Measurements from ENCODE around the gene OR6V1.

OR6V1 gene

GRCh38 chr7:143023047-143023446 is 29.1 kb upstream of the OR6V1 start:
- TF ChIP-seq CTCF (IDR thresholded peaks at IDR 0.05; ENCODE audit: low read depth, low read length): no peak
- no peak overlapping the region for H3K4me3 ChIP-seq (replicated peaks in 1 of 2; ENCODE audit: low read depth in 2 of 2, low read length in 2 of 2)
- DNase-seq (ENCODE audit: low read depth in 2 of 2): no peak

GRCh38 chr7:143025371-143025770 is 26.8 kb upstream of the OR6V1 start:
- TF ChIP-seq CTCF (IDR thresholded peaks at IDR 0.05; ENCODE audit: low read depth, low read length): no peak
- no peak overlapping the region for H3K4me3 ChIP-seq (replicated peaks in 1 of 2; ENCODE audit: low read depth in 2 of 2, low read length in 2 of 2)
- no peak for DNase-seq (ENCODE audit: low read depth in 2 of 2)

- DNase-seq (ENCODE audit: low read depth in 2 of 2): no peak
- no peak for TF ChIP-seq CTCF (IDR thresholded peaks at IDR 0.05; ENCODE audit: low read depth, low read length)
- H3K4me3 ChIP-seq (replicated peaks in 1 of 2; ENCODE audit: low read depth in 2 of 2, low read length in 2 of 2): no peak within 1 kb of the TSS
Measured at GRCh38 chr7:143027032-143027431, 25.1 kb upstream of the OR6V1 start, which contains the start of gene OR9A2. Gene OR9A2, minus strand, starts transcription at chr7:143027132. Its CDS starts 0 bp downstream, at chr7:143027132.

GRCh38 chr7:143027683-143028082 is 24.5 kb upstream of the OR6V1 start:
- DNase-seq (ENCODE audit: low read depth in 2 of 2): no peak
- H3K4me3 ChIP-seq (replicated peaks in 1 of 2; ENCODE audit: low read depth in 2 of 2, low read length in 2 of 2): no peak overlapping the region
- TF ChIP-seq CTCF (IDR thresholded peaks at IDR 0.05; ENCODE audit: low read depth, low read length): no peak

- H3K4me3 ChIP-seq (replicated peaks in 1 of 2; ENCODE audit: low read depth in 2 of 2, low read length in 2 of 2): no peak overlapping the region
- TF ChIP-seq CTCF (IDR thresholded peaks at IDR 0.05; ENCODE audit: low read depth, low read length): no peak
- DNase-seq (ENCODE audit: low read depth in 2 of 2): no peak
Measured at GRCh38 chr7:143038635-143039034, 13.5 kb upstream of the OR6V1 start.

GRCh38 chr7:143040209-143040715 is 11.9 kb upstream of the OR6V1 start:
- H3K4me3 ChIP-seq (replicated peaks in 1 of 2; ENCODE audit: low read depth in 2 of 2, low read length in 2 of 2): no peak overlapping the region
- no peak for DNase-seq (ENCODE audit: low read depth in 2 of 2)
- no peak for TF ChIP-seq CTCF (IDR thresholded peaks at IDR 0.05; ENCODE audit: low read depth, low read length)

- DNase-seq (ENCODE audit: low read depth in 2 of 2): no peak
- no peak for TF ChIP-seq CTCF (IDR thresholded peaks at IDR 0.05; ENCODE audit: low read depth, low read length)
Measured at GRCh38 chr7:143041346-143041745, 10.8 kb upstream of the OR6V1 start.

More at GRCh38 chr7:143041346-143041745, 10.8 kb upstream of the OR6V1 start:
- H3K4me3 ChIP-seq (replicated peaks in 1 of 2; ENCODE audit: low read depth in 2 of 2, low read length in 2 of 2): no peak overlapping the region

Data from cardiac fibroblast (primary cell).